GM18498 (cell line): Measurements from ENCODE around the gene PTPN5.
"Not testable (repeated sequence)": the region's sequence is repeated elsewhere in the genome, so short reads cannot be mapped to it uniquely, and the experiment has no call there.

Source experiments
- ATAC-seq: cut with Tn5 transposase; IDR thresholded peaks from one replicate; pipeline ENCODE4 v1.9.1; 2021; ENCODE audit warnings: mild to moderate bottlenecking, moderate library complexity; ENCODE audit not compliant: unreplicated experiment

The PTPN5 gene

GRCh38 chr11:18692941-18693760, 98.4 kb downstream of the PTPN5 start:
- no peak for ATAC-seq

GRCh38 chr11:18691467-18692140, 100.0 kb downstream of the PTPN5 start:
- not testable (repeated sequence) for ATAC-seq

DNA sequence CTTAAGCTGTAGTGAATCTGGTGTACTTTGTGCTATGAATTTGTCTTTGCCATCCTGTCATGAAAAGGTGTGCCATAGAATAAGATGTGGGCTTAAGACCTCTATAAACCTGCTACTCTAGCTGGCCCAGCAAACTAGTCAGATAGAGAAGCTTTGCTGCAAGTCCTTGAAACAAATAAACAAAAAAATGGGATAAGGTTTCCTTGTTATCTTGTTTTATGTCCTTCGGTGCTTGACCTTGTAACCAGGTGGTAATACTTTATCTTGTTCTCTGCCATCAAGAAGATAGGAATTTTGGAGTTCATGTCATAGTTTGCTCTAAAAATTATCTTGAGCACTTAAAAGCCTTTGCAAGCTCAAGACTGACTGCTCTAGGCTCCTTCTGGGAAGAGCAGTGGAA, 107.3 kb downstream of the PTPN5 start:
- no peak for ATAC-seq

DNA sequence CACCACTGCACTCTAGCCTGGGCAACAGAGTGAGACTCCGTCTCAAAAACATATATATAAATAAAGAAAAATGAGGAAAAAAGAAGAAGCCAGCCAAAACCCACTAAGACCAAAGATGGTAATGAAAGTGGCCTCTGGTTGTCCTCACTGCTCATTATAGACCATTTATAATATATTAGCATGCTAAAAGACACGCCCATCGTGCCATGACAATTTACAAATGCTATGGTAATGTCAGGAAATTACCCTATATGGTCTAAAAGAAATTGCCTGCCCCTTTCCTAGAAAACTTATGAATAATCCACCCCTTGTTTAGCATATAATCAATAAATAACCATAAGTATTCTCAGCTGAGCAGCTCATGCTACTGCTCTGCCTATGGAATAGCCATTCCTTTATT, 109.1 kb downstream of the PTPN5 start:
- ATAC-seq = no peak

DNA sequence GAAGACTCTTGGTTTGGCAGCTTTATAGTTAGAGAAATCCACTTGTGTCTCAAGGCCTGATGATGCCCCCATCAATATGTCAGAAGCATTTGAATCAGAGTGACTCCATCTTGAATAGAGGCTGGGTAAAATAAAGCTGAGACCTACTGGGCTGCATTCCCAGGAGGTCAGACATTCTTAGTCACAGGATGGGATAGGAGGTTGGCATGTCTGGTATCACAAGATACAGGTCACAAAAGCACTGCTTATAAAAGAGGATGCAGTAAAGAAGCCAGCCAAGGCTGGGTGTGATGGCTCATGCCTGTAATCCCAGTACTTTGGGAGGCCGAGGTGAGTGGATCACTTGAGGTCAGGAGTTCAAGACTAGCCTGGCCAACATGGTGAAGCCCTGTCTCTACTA, 109.6 kb downstream of the PTPN5 start:
- not testable (repeated sequence) for ATAC-seq
